ENCODE results near the gene STX11.

DNA sequence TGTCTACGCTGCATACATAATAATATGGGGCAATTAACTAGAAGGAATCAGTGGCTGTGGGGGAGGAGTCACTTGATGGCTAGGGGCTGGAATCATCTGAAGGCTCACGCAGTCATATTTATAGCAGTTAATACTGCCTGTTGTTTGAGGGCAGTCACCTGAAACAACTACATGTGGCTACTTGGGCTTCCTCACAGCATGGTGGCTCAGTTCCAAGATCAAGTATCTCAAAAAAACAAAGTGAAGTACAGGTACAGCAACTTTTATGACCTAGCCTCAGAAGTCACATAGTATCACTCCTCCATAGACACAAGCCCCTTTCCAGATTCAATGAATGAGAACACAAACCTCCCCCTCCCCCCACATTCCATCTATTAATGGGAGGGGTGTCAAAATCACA is 63.7 kb downstream of the STX11 start:
- TF ChIP-seq, protein P1, sequence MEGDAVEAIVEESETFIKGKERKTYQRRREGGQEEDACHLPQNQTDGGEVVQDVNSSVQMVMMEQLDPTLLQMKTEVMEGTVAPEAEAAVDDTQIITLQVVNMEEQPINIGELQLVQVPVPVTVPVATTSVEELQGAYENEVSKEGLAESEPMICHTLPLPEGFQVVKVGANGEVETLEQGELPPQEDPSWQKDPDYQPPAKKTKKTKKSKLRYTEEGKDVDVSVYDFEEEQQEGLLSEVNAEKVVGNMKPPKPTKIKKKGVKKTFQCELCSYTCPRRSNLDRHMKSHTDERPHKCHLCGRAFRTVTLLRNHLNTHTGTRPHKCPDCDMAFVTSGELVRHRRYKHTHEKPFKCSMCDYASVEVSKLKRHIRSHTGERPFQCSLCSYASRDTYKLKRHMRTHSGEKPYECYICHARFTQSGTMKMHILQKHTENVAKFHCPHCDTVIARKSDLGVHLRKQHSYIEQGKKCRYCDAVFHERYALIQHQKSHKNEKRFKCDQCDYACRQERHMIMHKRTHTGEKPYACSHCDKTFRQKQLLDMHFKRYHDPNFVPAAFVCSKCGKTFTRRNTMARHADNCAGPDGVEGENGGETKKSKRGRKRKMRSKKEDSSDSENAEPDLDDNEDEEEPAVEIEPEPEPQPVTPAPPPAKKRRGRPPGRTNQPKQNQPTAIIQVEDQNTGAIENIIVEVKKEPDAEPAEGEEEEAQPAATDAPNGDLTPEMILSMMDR (IDR thresholded peaks at IDR 0.05; ENCODE audit: low read depth, low read length) = no peak
- no peak for TF ChIP-seq EZH2phosphoT487 (IDR thresholded peaks at IDR 0.05; ENCODE audit: low read depth)

All from OCI-LY3 (cell line).